ENCODE data around the gene ATP5F1C. TPM values are rescaled to one million over a fixed set of nuclear protein-coding genes. Genes with fewer than 3 reads are reported as not detected.

ATP5F1C gene
- total and polyA plus RNA-seq, 2 donors (not counting 1 experiment from before 2014, with no cell fraction given) = 114 to 116 TPM

DNA sequence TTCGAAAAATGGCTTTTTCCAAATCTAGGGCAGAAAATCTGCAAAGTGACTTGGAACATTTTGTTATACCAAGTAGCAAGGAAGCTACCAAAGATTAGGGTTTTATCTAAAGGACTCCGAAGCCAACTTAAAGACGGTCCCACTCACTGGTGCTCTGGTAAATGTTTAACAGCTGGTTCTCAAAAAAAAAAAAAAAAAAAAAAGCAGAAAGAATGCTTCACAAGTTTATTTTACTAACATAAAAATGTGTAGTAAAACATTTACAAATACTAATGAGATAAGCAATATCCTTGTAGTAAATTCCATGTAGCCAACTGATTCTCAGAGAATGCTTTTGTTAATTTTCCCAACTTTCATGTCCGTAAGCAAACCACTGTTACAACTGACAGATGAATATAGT is 68.7 kb downstream of the ATP5F1C start:
- H3K79me2 ChIP-seq (ENCODE audit: control insufficient read depth, insufficient read depth, low read length) = peaks cover 26% of the 10 kb centered on the region
- no peak overlapping the region for H3K27ac ChIP-seq (ENCODE audit: low read length in 2 of 2)
- TF ChIP-seq, protein P1, sequence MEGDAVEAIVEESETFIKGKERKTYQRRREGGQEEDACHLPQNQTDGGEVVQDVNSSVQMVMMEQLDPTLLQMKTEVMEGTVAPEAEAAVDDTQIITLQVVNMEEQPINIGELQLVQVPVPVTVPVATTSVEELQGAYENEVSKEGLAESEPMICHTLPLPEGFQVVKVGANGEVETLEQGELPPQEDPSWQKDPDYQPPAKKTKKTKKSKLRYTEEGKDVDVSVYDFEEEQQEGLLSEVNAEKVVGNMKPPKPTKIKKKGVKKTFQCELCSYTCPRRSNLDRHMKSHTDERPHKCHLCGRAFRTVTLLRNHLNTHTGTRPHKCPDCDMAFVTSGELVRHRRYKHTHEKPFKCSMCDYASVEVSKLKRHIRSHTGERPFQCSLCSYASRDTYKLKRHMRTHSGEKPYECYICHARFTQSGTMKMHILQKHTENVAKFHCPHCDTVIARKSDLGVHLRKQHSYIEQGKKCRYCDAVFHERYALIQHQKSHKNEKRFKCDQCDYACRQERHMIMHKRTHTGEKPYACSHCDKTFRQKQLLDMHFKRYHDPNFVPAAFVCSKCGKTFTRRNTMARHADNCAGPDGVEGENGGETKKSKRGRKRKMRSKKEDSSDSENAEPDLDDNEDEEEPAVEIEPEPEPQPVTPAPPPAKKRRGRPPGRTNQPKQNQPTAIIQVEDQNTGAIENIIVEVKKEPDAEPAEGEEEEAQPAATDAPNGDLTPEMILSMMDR (IDR thresholded peaks at IDR 0.05) = no peak
- TF ChIP-seq EZH2 (IDR thresholded peaks at IDR 0.05; ENCODE audit: borderline replicate concordance, insufficient read depth, low read depth, low read length, poor library complexity, severe bottlenecking) = no peak
- no peaks in the 10 kb centered on the region for H3K4me1 ChIP-seq (ENCODE audit: control insufficient read depth in 2 of 2, insufficient read depth in 2 of 2, low read length in 2 of 2)
- Mint-ChIP-seq H3K9me3 (ENCODE audit: insufficient read depth) (peaks cover 6% of the 10 kb centered on the region), H3K27ac (no peak overlapping the region), H3K4me3 (no peak overlapping the region), H3K27me3 (no peaks in the 10 kb centered on the region), H3K4me1 (peaks cover 6% of the 10 kb centered on the region)
- no peak overlapping the region for H3K4me3 ChIP-seq (ENCODE audit: control extremely low read depth in 1 of 5, extremely low read depth in 1 of 5, insufficient read depth in 1 of 5, low read depth in 2 of 5, low read length in 4 of 5)
- no peak overlapping the region for H3K4me2 ChIP-seq (replicated peaks; ENCODE audit: low read depth, low read length, poor library complexity, severe bottlenecking)
- POLR2A ChIA-PET = no interaction called here
- H2AFZ ChIP-seq (ENCODE audit: insufficient read depth, low read depth, low read length, poor library complexity, severe bottlenecking) = no peak overlapping the region
- no peaks in the 10 kb centered on the region for H3K27me3 ChIP-seq (replicated peaks in 1 of 4; ENCODE audit: control extremely low read depth in 1 of 4, control insufficient read depth in 3 of 4, insufficient read depth in 4 of 4, low read length in 3 of 4)
- ATAC-seq (ENCODE audit: low read depth) (no peak), DNase-seq (no peak)
- H3K9me3 ChIP-seq (ENCODE audit: control extremely low read depth in 1 of 3, control insufficient read depth in 2 of 3, insufficient read depth in 1 of 3, low read length in 2 of 3) = peaks cover 4 to 22% (median 9%) of the 10 kb centered on the region in 3 donors
- intact Hi-C loops (cut with micrococcal nuclease) = no loop called here
- peaks cover 23% of the 10 kb centered on the region for H4K20me1 ChIP-seq (ENCODE audit: control insufficient read depth, insufficient read depth, low read length, poor library complexity, severe bottlenecking)
- CTCF ChIA-PET = interaction anchor here (1.7 kb wide), 1 partner anchor 14 kb away, joined by 4 read pairs; no protein-coding TSS in a partner anchor
- H3K36me3 ChIP-seq (replicated peaks in 1 of 2; ENCODE audit: control extremely low read depth in 1 of 2, control insufficient read depth in 1 of 2, extremely low read depth in 1 of 2, insufficient read depth in 2 of 2, low read length in 1 of 2) = no peaks in the 10 kb centered on the region
- no peak overlapping the region for H3K9ac ChIP-seq (ENCODE audit: low read length)
- no CpG with 5 or more reads among the region's 4 CpGs for WGBS (ENCODE audit: insufficient coverage)

DNA sequence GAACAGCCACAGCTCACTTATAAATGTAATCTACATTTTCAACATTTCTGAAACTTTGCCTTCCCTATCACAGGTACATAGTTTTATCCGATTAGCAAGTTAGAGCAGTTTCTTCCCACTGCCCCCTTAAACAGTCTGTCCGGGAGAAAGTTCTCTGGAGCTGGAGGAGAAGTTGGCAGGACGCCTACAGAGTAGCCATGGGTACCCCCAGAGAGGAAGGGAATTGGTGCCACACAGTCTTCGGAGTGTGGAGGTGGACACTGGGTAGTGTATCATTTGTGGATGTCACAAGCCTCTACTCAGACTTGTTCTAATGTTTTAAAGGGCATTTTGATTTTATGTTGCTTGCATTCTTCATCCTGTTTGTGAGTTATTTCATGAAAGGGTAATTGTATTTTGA is 69.3 kb downstream of the ATP5F1C start:
- POLR2A ChIA-PET = no interaction called here
- peaks cover 32% of the 10 kb centered on the region for H3K79me2 ChIP-seq (ENCODE audit: control insufficient read depth, insufficient read depth, low read length)
- H3K27me3 ChIP-seq (replicated peaks in 1 of 4; ENCODE audit: control extremely low read depth in 1 of 4, control insufficient read depth in 3 of 4, insufficient read depth in 4 of 4, low read length in 3 of 4) = no peaks in the 10 kb centered on the region
- no peak overlapping the region for H3K27ac ChIP-seq (ENCODE audit: low read length in 2 of 2)
- Mint-ChIP-seq H3K27ac (no peak overlapping the region), H3K9me3 (ENCODE audit: insufficient read depth) (peaks cover 11% of the 10 kb centered on the region), H3K27me3 (no peaks in the 10 kb centered on the region), H3K4me1 (peaks cover 6% of the 10 kb centered on the region), H3K4me3 (no peak overlapping the region)
- H3K4me3 ChIP-seq (ENCODE audit: control extremely low read depth in 1 of 5, extremely low read depth in 1 of 5, insufficient read depth in 1 of 5, low read depth in 2 of 5, low read length in 4 of 5) = no peak overlapping the region
- no peak overlapping the region for H2AFZ ChIP-seq (ENCODE audit: insufficient read depth, low read depth, low read length, poor library complexity, severe bottlenecking)
- DNase-seq = no peak
- ATAC-seq (ENCODE audit: low read depth) = no peak
- H3K36me3 ChIP-seq (replicated peaks in 1 of 2; ENCODE audit: control extremely low read depth in 1 of 2, control insufficient read depth in 1 of 2, extremely low read depth in 1 of 2, insufficient read depth in 2 of 2, low read length in 1 of 2) = no peaks in the 10 kb centered on the region
- H4K20me1 ChIP-seq (ENCODE audit: control insufficient read depth, insufficient read depth, low read length, poor library complexity, severe bottlenecking) = peaks cover 19% of the 10 kb centered on the region
- H3K9me3 ChIP-seq (ENCODE audit: control extremely low read depth in 1 of 3, control insufficient read depth in 2 of 3, insufficient read depth in 1 of 3, low read length in 2 of 3) = peaks cover 6 to 22% (median 15%) of the 10 kb centered on the region in 3 donors
- 95% methylated on average over 2 of the region's 4 CpGs for WGBS (ENCODE audit: insufficient coverage)
- TF ChIP-seq, protein P1 (IDR thresholded peaks at IDR 0.05) = no peak
- TF ChIP-seq EZH2 (IDR thresholded peaks at IDR 0.05; ENCODE audit: borderline replicate concordance, insufficient read depth, low read depth, low read length, poor library complexity, severe bottlenecking) = no peak
- H3K4me1 ChIP-seq (ENCODE audit: control insufficient read depth in 2 of 2, insufficient read depth in 2 of 2, low read length in 2 of 2) = no peaks in the 10 kb centered on the region
- H3K9ac ChIP-seq (ENCODE audit: low read length) = no peak overlapping the region
- intact Hi-C loops (cut with micrococcal nuclease) = no loop called here
- CTCF ChIA-PET = interaction anchor here (0.6 to 1.7 kb wide), 3 partner anchors 13 to 1353 kb away, joined by 3 to 4 read pairs (median 3); no protein-coding TSS in a partner anchor
- H3K4me2 ChIP-seq (replicated peaks; ENCODE audit: low read depth, low read length, poor library complexity, severe bottlenecking) = no peak overlapping the region

Other genes starting within 250 kb of the ATP5F1C start
- gene ITIH5, start 121.2 kb upstream of the ATP5F1C start, total RNA-seq = not detected in 2 replicates
- gene ITIH5, start 121.2 kb upstream of the ATP5F1C start, polyA plus RNA-seq = not detected in 2 replicates
- gene ITIH2, start 84.9 kb upstream of the ATP5F1C start, total RNA-seq = not detected in 2 replicates
- gene ITIH2, start 84.9 kb upstream of the ATP5F1C start, polyA plus RNA-seq = not detected in 2 replicates
- 16.5 and 17.3 TPM in 2 replicates for gene KIN, start 184 bp upstream of the ATP5F1C start, total RNA-seq
- 3.4 and 4.5 TPM in 2 replicates for gene KIN, start 184 bp upstream of the ATP5F1C start, polyA plus RNA-seq
- gene TAF3, start 30.3 kb downstream of the ATP5F1C start, total RNA-seq = 20.1 and 20.2 TPM in 2 replicates
- 7.0 and 9.2 TPM in 2 replicates for gene TAF3, start 30.3 kb downstream of the ATP5F1C start, polyA plus RNA-seq